ENCODE measurements around the gene EFCAB6.

The EFCAB6 gene

GRCh38 chr22:43532301-43533155 is 279.6 kb downstream of the EFCAB6 start:
- no peak for DNase-seq
- Histone ChIP-seq H3K36me3 (replicated peaks) (no peaks in the 10 kb centered on the region), H3K27me3 (replicated peaks) (no peaks in the 10 kb centered on the region), H3K4me3 (ENCODE audit: low read depth, low read length) (no peak overlapping the region), H3K27ac (no peak overlapping the region)
- in situ Hi-C loops (cut with HindIII; ENCODE audit: low pct_ligation_motif_present, low sequenced_read_pairs): no loop called here
- no peak for TF ChIP-seq CTCF (IDR thresholded peaks at IDR 0.05; ENCODE audit: low read depth, low read length, missing control alignments)

GRCh38 chr22:43531651-43532050 is 280.5 kb downstream of the EFCAB6 start:
- Histone ChIP-seq H3K27ac (no peak overlapping the region), H3K27me3 (replicated peaks) (no peaks in the 10 kb centered on the region), H3K36me3 (replicated peaks) (no peaks in the 10 kb centered on the region), H3K4me3 (ENCODE audit: low read depth, low read length) (no peak overlapping the region)
- DNase-seq: no peak
- TF ChIP-seq CTCF (IDR thresholded peaks at IDR 0.05; ENCODE audit: low read depth, low read length, missing control alignments): no peak
- in situ Hi-C loops (cut with HindIII; ENCODE audit: low pct_ligation_motif_present, low sequenced_read_pairs): no loop called here

- in situ Hi-C loops (cut with HindIII; ENCODE audit: low pct_ligation_motif_present, low sequenced_read_pairs): no loop called here
Observed at GRCh38 chr22:43530349-43531201, 281.5 kb downstream of the EFCAB6 start.

GRCh38 chr22:43529934-43530333 is 282.2 kb downstream of the EFCAB6 start:
- in situ Hi-C loops (cut with HindIII; ENCODE audit: low pct_ligation_motif_present, low sequenced_read_pairs): no loop called here
- no peaks in the 10 kb centered on the region for H3K27me3 ChIP-seq (replicated peaks)
- no peak overlapping the region for H3K4me3 ChIP-seq (ENCODE audit: low read depth, low read length)
- DNase-seq: no peak
- TF ChIP-seq CTCF (IDR thresholded peaks at IDR 0.05; ENCODE audit: low read depth, low read length, missing control alignments): no peak
- no peaks in the 10 kb centered on the region for H3K36me3 ChIP-seq (replicated peaks)
- H3K27ac ChIP-seq: no peak overlapping the region

More at GRCh38 chr22:43530349-43531201, 281.5 kb downstream of the EFCAB6 start:
- Histone ChIP-seq H3K36me3 (replicated peaks) (no peaks in the 10 kb centered on the region), H3K4me3 (ENCODE audit: low read depth, low read length) (no peak overlapping the region), H3K27me3 (replicated peaks) (no peaks in the 10 kb centered on the region), H3K27ac (no peak overlapping the region)
- no peak for TF ChIP-seq CTCF (IDR thresholded peaks at IDR 0.05; ENCODE audit: low read depth, low read length, missing control alignments)
- DNase-seq: no peak

GRCh38 chr22:43529461-43529860 is 282.6 kb downstream of the EFCAB6 start:
- DNase-seq: no peak
- in situ Hi-C loops (cut with HindIII; ENCODE audit: low pct_ligation_motif_present, low sequenced_read_pairs): no loop called here
- Histone ChIP-seq H3K4me3 (ENCODE audit: low read depth, low read length) (no peak overlapping the region), H3K27ac (no peak overlapping the region), H3K27me3 (replicated peaks) (no peaks in the 10 kb centered on the region), H3K36me3 (replicated peaks) (no peaks in the 10 kb centered on the region)
- no peak for TF ChIP-seq CTCF (IDR thresholded peaks at IDR 0.05; ENCODE audit: low read depth, low read length, missing control alignments)
